H1 (cell line): ENCODE measurements around the gene RUSF1. TPM values are rescaled to one million over a fixed set of nuclear protein-coding genes. Genes with fewer than 3 reads are reported as not detected.

Source experiments
- CHD7 ChIP-seq: fragments of 300-600 bp; sonication (generic); IDR thresholded peaks from 2 replicates; pipeline ENCODE4 v1.7.1; 2012; ENCODE audit warnings: low read length, moderate library complexity, mild to moderate bottlenecking, inconsistent platforms; ENCODE audit not compliant: insufficient replicate concordance
- CTBP2 ChIP-seq: IDR thresholded peaks from 2 replicates; pipeline ENCODE4 v1.7.0; 2011; ENCODE audit warnings: borderline replicate concordance, mild to moderate bottlenecking, moderate library complexity, mixed read lengths, low read length; ENCODE audit not compliant: insufficient read depth, insufficient read length
- polyA plus RNA-seq, 7 experiments: library from polyadenylated mRNA; depleted of rRNA in 3 of 7; stranded (reverse) in 5 of 7; unstranded in 2 of 7; fragments of >200 nt in 5 of 7; fragments of 200-250 nt in 2 of 7; gene quantifications; 1 replicate in 5 of 7; 2 replicates in 1 of 7; 4 replicates in 1 of 7; pipeline versions ENCODE4 v1.2.1 to v1.2.3, GENCODE V29; 2011 to 2013; ENCODE audit warnings: missing spikeins in 2 of 7, mixed read lengths in 2 of 7
- total RNA-seq: library from RNA; stranded (reverse); fragmentation: NEBNext Ultra II Directional; extraction: Animal tissue kit (Norgen Biotek cat#: 25700); gene quantifications from 2 replicates; pipeline ENCODE4 v1.2.1, GENCODE V29; 2021

RUSF1 gene
- total and polyA plus RNA-seq, 2 of the 8 experiments (the other 6 are each of a cell fraction or from before 2014, with no cell fraction given), result 22.5 to 33.7 TPM

DNA sequence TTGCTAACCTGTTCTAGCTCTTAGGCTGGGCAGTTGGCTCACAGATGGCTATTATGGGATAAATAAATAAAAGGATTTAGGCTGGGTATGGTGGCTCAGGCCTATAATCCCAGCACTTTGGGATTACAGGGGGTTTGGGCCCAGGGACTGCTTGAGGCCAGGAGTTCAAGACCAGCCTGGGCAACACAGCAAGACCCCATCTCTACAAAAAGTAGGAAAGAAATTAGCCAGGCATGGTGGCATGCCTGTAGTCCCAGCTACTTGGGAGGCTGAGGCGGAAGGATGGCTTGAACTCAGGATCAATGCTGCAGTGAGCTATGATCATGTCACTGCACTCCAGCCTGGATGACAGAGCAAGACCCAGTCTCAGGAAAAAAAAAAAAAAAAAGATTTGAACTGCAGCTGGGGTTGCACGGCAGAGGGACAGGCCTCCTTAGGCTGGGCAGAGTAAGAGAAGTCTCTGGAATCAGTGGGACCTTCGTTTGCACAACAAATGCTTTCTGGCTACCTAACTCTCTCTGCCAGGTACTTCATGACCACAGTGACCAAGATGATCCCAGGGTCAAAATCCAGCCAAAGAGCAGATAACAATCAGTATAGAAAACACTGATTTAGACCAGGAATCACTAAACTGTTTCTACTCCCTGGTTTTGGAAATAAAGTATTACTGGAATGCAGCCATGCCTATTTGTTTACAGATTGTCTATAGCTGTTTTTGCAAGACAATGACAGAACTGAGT lies 6.8 kb downstream of the RUSF1 start (continued):
- TF ChIP-seq CHD7 (no peak), CTBP2 (no peak)
- TF ChIP-seq, all 59 proteins: peak for 0
